ENCODE data around the gene GARS1.

- TF ChIP-seq YY1 (IDR thresholded peaks at IDR 0.05; ENCODE audit: insufficient read depth, insufficient read length) (no peak), SUZ12 (IDR thresholded peaks at IDR 0.05; ENCODE audit: extremely low read depth, insufficient read depth, insufficient read length) (no peak)
Measured at GRCh38 chr7:30572212-30572841, 22.4 kb upstream of the GARS1 start.
